PC-3 (cell line): ENCODE measurements around the gene PDE2A. TPM values are rescaled to one million over a fixed set of nuclear protein-coding genes. Genes with fewer than 3 reads are reported as not detected.

Experiments used
- ATAC-seq: fragments of 200-7000 bp; cut with Tn5 transposase; 2 replicates; pipeline ENCODE4 v1.9.1; 2020; ENCODE audit warnings: mild to moderate bottlenecking, moderate library complexity
- BruUV-seq: library from RNA; stranded (reverse); fragments of 400-500 nt; replicated peaks from 2 replicates; lab custom pipeline; 2021; lab: Mats Ljungman, UMichigan
- CTCF ChIA-PET: fragments of 300-600 bp; sonication (Branson Sonifier 250); formaldehyde crosslinking; loops from one replicate; lab custom pipeline; 2022; ENCODE audit warnings: antibody characterized with exemption; lab: Charles Lee
- POLR2A ChIA-PET: fragments of 300-600 bp; sonication (Branson Sonifier 250); formaldehyde crosslinking; loops from one replicate; lab custom pipeline; 2022; ENCODE audit warnings: antibody characterized with exemption; ENCODE audit not compliant: unreplicated experiment; lab: Charles Lee
- DNase-seq: peaks from one replicate; pipeline ENCODE4 v3.0.0-alpha.2; 2015
- H2AFZ ChIP-seq: fragments of 300-600 bp; sonication (generic); 2 replicates; pipeline ENCODE4 v1.6.0; 2016; ENCODE audit warnings: antibody characterized with exemption, low read length
- H3F3A ChIP-seq: fragments of 300-600 bp; sonication (generic); one replicate; pipeline ENCODE4 v1.6.0; 2017; ENCODE audit warnings: antibody characterized with exemption, low read length, control low read depth, mild to moderate bottlenecking; ENCODE audit not compliant: unreplicated experiment
- H3K27ac ChIP-seq: fragments of 300-600 bp; sonication (generic); 2 replicates; pipeline ENCODE4 v1.5.1; 2016; ENCODE audit warnings: mild to moderate bottlenecking, low read length
- H3K27me3 ChIP-seq: fragments of 300-600 bp; sonication (generic); 2 replicates; pipeline ENCODE4 v1.6.1; 2016; ENCODE audit warnings: low read length, mixed read lengths
- H3K36me3 ChIP-seq: fragments of 300-600 bp; sonication (generic); 2 replicates; pipeline ENCODE4 v1.6.1; 2016; ENCODE audit warnings: low read depth, mixed run types, low read length, mixed read lengths
- H3K4me1 ChIP-seq: fragments of 300-600 bp; sonication (generic); 2 replicates; pipeline ENCODE4 v1.5.1; 2016; ENCODE audit warnings: low read length; ENCODE audit not compliant: insufficient read depth
- H3K4me2 ChIP-seq: fragments of 300-600 bp; sonication (generic); 2 replicates; pipeline ENCODE4 v1.6.0; 2016; ENCODE audit warnings: low read length
- H3K4me3 ChIP-seq: fragments of 300-600 bp; sonication (generic); 2 replicates; pipeline ENCODE4 v1.5.1; 2016; ENCODE audit warnings: mild to moderate bottlenecking, low read length, mixed read lengths
- H3K79me2 ChIP-seq: fragments of 300-600 bp; sonication (generic); 2 replicates; pipeline ENCODE4 v1.6.1; 2017; ENCODE audit warnings: low read length, mixed read lengths
- H3K9ac ChIP-seq: fragments of 300-600 bp; sonication (generic); 2 replicates; pipeline ENCODE4 v1.6.0; 2016; ENCODE audit warnings: mild to moderate bottlenecking, low read length
- H3K9me2 ChIP-seq: fragments of 300-600 bp; sonication (generic); replicated peaks from 2 replicates; pipeline ENCODE4 v1.6.1; 2016; ENCODE audit warnings: mixed run types, low read length, mixed read lengths
- H3K9me3 ChIP-seq: fragments of 300-600 bp; sonication (generic); 2 replicates; pipeline ENCODE4 v1.6.1; 2016; ENCODE audit warnings: low read length, mixed read lengths
- H4K20me1 ChIP-seq: fragments of 300-600 bp; sonication (generic); 2 replicates; pipeline ENCODE4 v1.6.1; 2016; ENCODE audit warnings: low read length, mixed read lengths
- EZH2 ChIP-seq: fragments of 300-600 bp; sonication (generic); IDR thresholded peaks from one replicate; pipeline ENCODE4 v1.6.1; 2017; ENCODE audit warnings: antibody characterized with exemption, mild to moderate bottlenecking, low read length; ENCODE audit not compliant: unreplicated experiment
- EZH2phosphoT487 ChIP-seq: fragments of 300-600 bp; sonication (generic); IDR thresholded peaks from 2 replicates; pipeline ENCODE4 v1.6.1; 2018; ENCODE audit warnings: mild to moderate bottlenecking, antibody characterized with exemption, low read length, borderline replicate concordance
- intact Hi-C: fragments of 100-400 bp; cut with micrococcal nuclease; formaldehyde crosslinking; loops from 2 replicates; pipeline ENCODE4 v1.9.0; 2023
- total RNA-seq: library from RNA; depleted of rRNA; stranded (reverse); fragments of >200 nt; gene quantifications from 2 replicates; pipeline ENCODE4 v1.2.3, GENCODE V29; 2014
- TF ChIP-seq, protein P1 (sequence below): fragments of 300-600 bp; sonication (generic); conservative IDR thresholded peaks from 2 replicates; pipeline ENCODE4 v1.5.1; 2017; ENCODE audit warnings: antibody characterized with exemption, low read depth, mild to moderate bottlenecking, low read length

Gene PDE2A
- total RNA-seq, 1 experiment from 2014 or later: 2.6 TPM

DNA sequence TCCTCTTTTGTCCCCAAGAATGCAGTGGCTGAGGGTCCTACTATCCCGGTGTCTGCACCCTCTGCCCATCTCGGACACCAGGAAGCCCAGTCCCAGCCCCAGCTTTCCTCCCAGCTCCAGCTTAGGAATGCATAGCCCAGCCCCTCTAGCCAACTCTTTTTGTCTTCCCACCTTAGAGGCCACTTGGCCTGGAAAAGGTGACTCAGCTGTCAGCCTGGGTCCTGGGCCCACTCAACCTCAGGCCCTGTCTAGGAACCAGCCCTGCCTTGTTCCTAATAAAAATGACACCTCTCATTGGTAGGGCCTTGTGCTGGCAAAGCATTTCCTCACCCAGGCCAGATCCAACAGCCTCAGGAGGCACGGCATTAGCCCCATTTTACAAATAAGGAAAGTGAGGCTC, 28.2 kb downstream of the PDE2A start:
- Histone ChIP-seq H3K27me3 (peaks cover 11% of the 10 kb centered on the region), H3K27ac (no peak overlapping the region), H3K36me3 (no peaks in the 10 kb centered on the region), H3K4me3 (no peak overlapping the region), H3K79me2 (no peaks in the 10 kb centered on the region), H4K20me1 (no peaks in the 10 kb centered on the region), H3K4me1 (peaks cover 13% of the 10 kb centered on the region), H3K9ac (no peak overlapping the region), H3K9me3 (no peaks in the 10 kb centered on the region), H2AFZ (no peak overlapping the region), H3K9me2 (no peaks in the 10 kb centered on the region), H3F3A (no peaks in the 10 kb centered on the region), H3K4me2 (no peak overlapping the region)
- TF ChIP-seq, protein P1, sequence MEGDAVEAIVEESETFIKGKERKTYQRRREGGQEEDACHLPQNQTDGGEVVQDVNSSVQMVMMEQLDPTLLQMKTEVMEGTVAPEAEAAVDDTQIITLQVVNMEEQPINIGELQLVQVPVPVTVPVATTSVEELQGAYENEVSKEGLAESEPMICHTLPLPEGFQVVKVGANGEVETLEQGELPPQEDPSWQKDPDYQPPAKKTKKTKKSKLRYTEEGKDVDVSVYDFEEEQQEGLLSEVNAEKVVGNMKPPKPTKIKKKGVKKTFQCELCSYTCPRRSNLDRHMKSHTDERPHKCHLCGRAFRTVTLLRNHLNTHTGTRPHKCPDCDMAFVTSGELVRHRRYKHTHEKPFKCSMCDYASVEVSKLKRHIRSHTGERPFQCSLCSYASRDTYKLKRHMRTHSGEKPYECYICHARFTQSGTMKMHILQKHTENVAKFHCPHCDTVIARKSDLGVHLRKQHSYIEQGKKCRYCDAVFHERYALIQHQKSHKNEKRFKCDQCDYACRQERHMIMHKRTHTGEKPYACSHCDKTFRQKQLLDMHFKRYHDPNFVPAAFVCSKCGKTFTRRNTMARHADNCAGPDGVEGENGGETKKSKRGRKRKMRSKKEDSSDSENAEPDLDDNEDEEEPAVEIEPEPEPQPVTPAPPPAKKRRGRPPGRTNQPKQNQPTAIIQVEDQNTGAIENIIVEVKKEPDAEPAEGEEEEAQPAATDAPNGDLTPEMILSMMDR: no peak
- no peak for TF ChIP-seq EZH2
- no peak for TF ChIP-seq EZH2phosphoT487
- DNase-seq (no peak), ATAC-seq (no peak)
- no TSS peak for BruUV-seq
- CTCF ChIA-PET: no interaction called here
- POLR2A ChIA-PET: no interaction called here
- intact Hi-C loops: no loop called here

DNA sequence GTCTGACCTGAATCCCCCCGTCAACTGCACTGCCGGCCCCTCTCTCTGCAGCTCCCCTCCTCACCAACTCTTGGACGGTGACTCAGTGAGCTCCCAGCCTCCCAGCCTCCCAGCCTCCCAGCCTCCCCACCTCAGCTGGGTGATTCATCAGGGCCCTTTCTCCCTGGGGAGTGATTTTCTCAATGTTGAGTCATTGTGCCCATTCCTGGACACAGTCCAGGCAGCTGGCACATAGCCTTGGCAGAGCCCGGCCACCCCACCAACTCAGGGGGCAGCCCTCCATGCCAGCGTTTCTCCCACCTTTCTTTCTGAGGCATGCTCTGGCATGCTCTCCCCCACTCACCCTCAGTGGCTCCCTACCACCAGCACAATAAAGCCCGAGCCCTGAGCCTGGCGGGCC, 30.7 kb downstream of the PDE2A start:
- Histone ChIP-seq H3K27ac (no peak overlapping the region), H3K9me2 (no peaks in the 10 kb centered on the region), H3K79me2 (no peaks in the 10 kb centered on the region), H3K4me2 (peak overlapping the region; percentile 96), H3K4me1 (peaks cover 13% of the 10 kb centered on the region), H3K9me3 (no peaks in the 10 kb centered on the region), H3K36me3 (no peaks in the 10 kb centered on the region), H4K20me1 (no peaks in the 10 kb centered on the region), H3F3A (no peaks in the 10 kb centered on the region), H3K27me3 (peaks cover 18% of the 10 kb centered on the region), H3K9ac (no peak overlapping the region), H2AFZ (peak overlapping the region; percentile 87), H3K4me3 (peak overlapping the region; percentile 72)
- ATAC-seq (peak; percentile 28), DNase-seq (peak; percentile 89)
- intact Hi-C loops: loop anchor here (1.0 to 2.0 kb wide), 2 partner anchors 44 to 173 kb away; no protein-coding TSS in a partner anchor
- no TSS peak for BruUV-seq
- ChIA-PET CTCF (no interaction called here), POLR2A (no interaction called here)
- TF ChIP-seq EZH2phosphoT487 (no peak), EZH2 (no peak)
- TF ChIP-seq, protein P1: no peak

DNA sequence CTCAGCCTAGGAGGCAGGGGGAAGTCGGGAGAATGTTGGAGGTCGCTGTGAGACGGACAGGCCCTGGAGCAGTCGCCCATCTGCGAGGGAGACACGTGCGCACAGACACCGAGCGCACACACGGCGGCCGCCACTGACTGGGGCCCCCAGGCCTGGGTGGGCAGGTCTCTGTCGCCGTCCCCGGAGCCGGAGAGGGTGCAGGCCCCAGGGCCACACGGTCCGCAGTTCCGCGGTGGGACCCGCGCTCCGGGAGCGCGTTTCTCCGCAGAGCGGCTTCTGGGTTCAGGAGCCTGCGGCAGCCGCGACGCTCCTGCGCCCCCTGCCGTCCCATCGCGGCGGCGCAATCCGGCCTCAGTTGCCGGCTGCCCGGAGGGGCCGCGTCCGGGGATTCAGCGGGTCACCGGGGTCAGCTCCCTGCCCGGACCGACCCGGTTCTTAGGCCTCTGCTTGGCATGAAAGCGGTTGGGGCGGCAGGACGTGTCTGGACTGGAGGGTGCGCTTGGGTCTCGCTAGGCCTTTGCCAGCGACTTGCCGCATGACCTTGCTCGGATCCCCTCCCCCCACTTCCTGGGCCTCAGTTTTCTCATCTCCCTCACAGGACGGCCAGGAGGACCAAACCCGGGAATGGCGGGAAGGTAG, 31.2 kb downstream of the PDE2A start:
- Histone ChIP-seq H3K27ac (no peak overlapping the region), H2AFZ (peak overlapping the region; percentile 87), H3K4me2 (peak overlapping the region; percentile 96), H3K79me2 (no peaks in the 10 kb centered on the region), H4K20me1 (no peaks in the 10 kb centered on the region), H3K9me2 (no peaks in the 10 kb centered on the region), H3K4me1 (peaks cover 13% of the 10 kb centered on the region), H3K9ac (no peak overlapping the region), H3F3A (no peaks in the 10 kb centered on the region), H3K36me3 (no peaks in the 10 kb centered on the region), H3K9me3 (no peaks in the 10 kb centered on the region), H3K4me3 (peak overlapping the region; percentile 72), H3K27me3 (peaks cover 18% of the 10 kb centered on the region)
- DNase-seq: peak; percentile 69
- BruUV-seq: no TSS peak
- POLR2A ChIA-PET: no interaction called here
- intact Hi-C loops: loop anchor here (1.0 to 2.0 kb wide), 3 partner anchors 44 to 172 kb away; no protein-coding TSS in a partner anchor
- CTCF ChIA-PET: no interaction called here
- peak; percentile 67 for ATAC-seq
- TF ChIP-seq EZH2: no peak
- TF ChIP-seq, protein P1: peak; percentile 91
